K562 (cell line): ENCODE measurements around the gene CHST12. TPM values are rescaled to one million over a fixed set of nuclear protein-coding genes. Genes with fewer than 3 reads are reported as not detected.

Source experiments
- CBFA2T2 ChIP-seq: fragments of 450-650 bp; conservative IDR thresholded peaks from 2 replicates; pipeline ENCODE4 v1.6.1; 2017; ENCODE audit warnings: mild to moderate bottlenecking
- CEBPB ChIP-seq: fragments of 450-650 bp; IDR thresholded peaks from 2 replicates; pipeline ENCODE4 v1.6.1; 2016; ENCODE audit warnings: missing genetic modification characterization, missing compliant biosample characterization
- CEBPG ChIP-seq, 3 experiments: fragments of 200-800 bp in 1 of 3; sonication (Bioruptor generic) in 1 of 3; sonication (generic) in 1 of 3; formaldehyde crosslinking in 1 of 3; IDR thresholded peaks in 2 of 3; conservative IDR thresholded peaks in 1 of 3; 2 replicates each; pipeline versions ENCODE4 v1.6.1 to v1.8.0; 2016 to 2022; ENCODE audit warnings: missing compliant biosample characterization in 2 of 3, missing genetic modification characterization in 2 of 3, mild to moderate bottlenecking in 1 of 3, missing genetic modification reagents in 1 of 3
- E2F8 ChIP-seq: fragments of 450-650 bp; IDR thresholded peaks from 2 replicates; pipeline ENCODE4 v1.7.1; 2018; ENCODE audit warnings: mild to moderate bottlenecking, low read depth; ENCODE audit not compliant: partially characterized antibody
- GTF2F1 ChIP-seq: IDR thresholded peaks from 2 replicates; pipeline ENCODE4 v1.6.1; 2011; ENCODE audit warnings: low read depth, low read length, improper control_type of control experiment
- HNRNPL ChIP-seq: fragments of 200-400 bp; formaldehyde crosslinking; IDR thresholded peaks from 2 replicates; pipeline ENCODE4 v1.6.1; 2017; ENCODE audit warnings: low read depth, mild to moderate bottlenecking, low read length
- KDM1A ChIP-seq, 2 experiments: fragments of 450-650 bp; IDR thresholded peaks; 2 replicates each; pipeline ENCODE4 v1.6.1; 2016; ENCODE audit warnings: mild to moderate bottlenecking in 2 of 2
- PHF8 ChIP-seq: fragments of 200-600 bp; sonication (generic); IDR thresholded peaks from 2 replicates; pipeline ENCODE4 v1.6.1; 2012; ENCODE audit warnings: mixed run types, mild to moderate bottlenecking, inconsistent platforms, low read length, moderate library complexity, borderline replicate concordance
- U2AF1 ChIP-seq: fragments of 200-400 bp; formaldehyde crosslinking; optimal IDR thresholded peaks from 2 replicates; pipeline ENCODE3; 2017; ENCODE audit warnings: mild to moderate bottlenecking, low read depth, low read length, moderate library complexity
- ZNF12 ChIP-seq: sonication (generic); formaldehyde crosslinking; IDR thresholded peaks from 2 replicates; pipeline ENCODE4 v1.4.0; 2020; ENCODE audit warnings: mild to moderate bottlenecking, missing genetic modification reagents
- ZNF134 ChIP-seq: fragments of 250-450 bp; sonication (Bioruptor Pico); conservative IDR thresholded peaks from 2 replicates; pipeline ENCODE4 v1.4.0; 2020
- ZNF143 ChIP-seq: sonication (generic); formaldehyde crosslinking; IDR thresholded peaks from 2 replicates; pipeline ENCODE4 v1.9.0; 2022; ENCODE audit warnings: mild to moderate bottlenecking, missing genetic modification reagents
- ZNF584 ChIP-seq: fragments of 200-800 bp; sonication (Bioruptor generic); IDR thresholded peaks from 2 replicates; pipeline ENCODE4 v1.6.1; 2016; ENCODE audit warnings: low read depth, mild to moderate bottlenecking, missing genetic modification characterization, missing compliant biosample characterization
- ZNF766 ChIP-seq: fragments of 200-800 bp; sonication (Bioruptor generic); conservative IDR thresholded peaks from 2 replicates; pipeline ENCODE4 v1.6.1; 2016; ENCODE audit warnings: missing genetic modification characterization, missing compliant biosample characterization
- polyA plus RNA-seq, 8 experiments: library from polyadenylated mRNA; depleted of rRNA in 4 of 8; stranded (reverse) in 5 of 8; unstranded in 3 of 8; fragments of >200 nt; fragmentation: Nextera tagmentation in 2 of 8; fragmentation: Illumina TruSeq in 1 of 8; extraction: Ambion mirVana in 2 of 8; extraction: Trizol in 1 of 8; gene quantifications; 2 replicates each; pipeline versions ENCODE4 v1.2.1 to v1.2.3, GENCODE V29; 2011 to 2014; ENCODE audit warnings: inconsistent platforms in 1 of 8, missing spikeins in 1 of 8
- total RNA-seq, 7 experiments: library from RNA; depleted of rRNA in 6 of 7; stranded (reverse); fragments of >200 nt in 6 of 7; fragmentation: Illumina TruSeq in 2 of 7; extraction: Trizol in 2 of 7; gene quantifications; 2 replicates each; pipeline versions ENCODE4 v1.2.1 to v1.2.3, GENCODE V29; 2011 to 2021; ENCODE audit warnings: low replicate concordance in 1 of 7
- TF ChIP-seq, protein P1 (sequence below): fragments of 450-650 bp; IDR thresholded peaks from 2 replicates; pipeline ENCODE4 v1.6.1; 2016; ENCODE audit warnings: mild to moderate bottlenecking, moderate library complexity

Gene CHST12
- total and polyA plus RNA-seq, 9 of the 15 experiments (the other 6 are each of a cell fraction or from before 2014, with no cell fraction given), result 0.18 to 19.8 (median 3.6) TPM

- TF ChIP-seq ZNF766 (CRISPR knock-in tag) (0 out of 2 replicates have a peak, but pooled peaks have one; percentile 81), ZNF143 (CRISPR knock-in tag) (peak; percentile 73), GTF2F1 (peak; percentile 60; the same call in 1 of the 2 replicates), HNRNPL (0 out of 2 replicates have a peak, but pooled peaks have one; percentile 27), U2AF1 (no peak), PHF8 (peak; percentile 77; the same call in 1 of the 2 replicates), ZNF12 (peak; percentile 86; the same call in 1 of the 2 replicates), CEBPB (tag) (no peak), ZNF584 (CRISPR knock-in tag) (peak; percentile 83; the same call in 1 of the 2 replicates), CBFA2T2 (peak; percentile 82), CEBPG (CRISPR knock-in tag; IDR thresholded peaks at IDR 0.05) (peak; percentile 47; the same call in 1 of the 2 replicates), CEBPG (tag; conservative IDR thresholded peaks at IDR 0.05 in 1 of 2, IDR thresholded peaks at IDR 0.05 in 1 of 2) (no peak), KDM1A (IDR thresholded peaks at IDR 0.05) (no peak), ZNF134 (CRISPR knock-in tag) (0 out of 2 replicates have a peak, but pooled peaks have one; percentile 25), E2F8 (peak; percentile 69)
- TF ChIP-seq, protein P1, sequence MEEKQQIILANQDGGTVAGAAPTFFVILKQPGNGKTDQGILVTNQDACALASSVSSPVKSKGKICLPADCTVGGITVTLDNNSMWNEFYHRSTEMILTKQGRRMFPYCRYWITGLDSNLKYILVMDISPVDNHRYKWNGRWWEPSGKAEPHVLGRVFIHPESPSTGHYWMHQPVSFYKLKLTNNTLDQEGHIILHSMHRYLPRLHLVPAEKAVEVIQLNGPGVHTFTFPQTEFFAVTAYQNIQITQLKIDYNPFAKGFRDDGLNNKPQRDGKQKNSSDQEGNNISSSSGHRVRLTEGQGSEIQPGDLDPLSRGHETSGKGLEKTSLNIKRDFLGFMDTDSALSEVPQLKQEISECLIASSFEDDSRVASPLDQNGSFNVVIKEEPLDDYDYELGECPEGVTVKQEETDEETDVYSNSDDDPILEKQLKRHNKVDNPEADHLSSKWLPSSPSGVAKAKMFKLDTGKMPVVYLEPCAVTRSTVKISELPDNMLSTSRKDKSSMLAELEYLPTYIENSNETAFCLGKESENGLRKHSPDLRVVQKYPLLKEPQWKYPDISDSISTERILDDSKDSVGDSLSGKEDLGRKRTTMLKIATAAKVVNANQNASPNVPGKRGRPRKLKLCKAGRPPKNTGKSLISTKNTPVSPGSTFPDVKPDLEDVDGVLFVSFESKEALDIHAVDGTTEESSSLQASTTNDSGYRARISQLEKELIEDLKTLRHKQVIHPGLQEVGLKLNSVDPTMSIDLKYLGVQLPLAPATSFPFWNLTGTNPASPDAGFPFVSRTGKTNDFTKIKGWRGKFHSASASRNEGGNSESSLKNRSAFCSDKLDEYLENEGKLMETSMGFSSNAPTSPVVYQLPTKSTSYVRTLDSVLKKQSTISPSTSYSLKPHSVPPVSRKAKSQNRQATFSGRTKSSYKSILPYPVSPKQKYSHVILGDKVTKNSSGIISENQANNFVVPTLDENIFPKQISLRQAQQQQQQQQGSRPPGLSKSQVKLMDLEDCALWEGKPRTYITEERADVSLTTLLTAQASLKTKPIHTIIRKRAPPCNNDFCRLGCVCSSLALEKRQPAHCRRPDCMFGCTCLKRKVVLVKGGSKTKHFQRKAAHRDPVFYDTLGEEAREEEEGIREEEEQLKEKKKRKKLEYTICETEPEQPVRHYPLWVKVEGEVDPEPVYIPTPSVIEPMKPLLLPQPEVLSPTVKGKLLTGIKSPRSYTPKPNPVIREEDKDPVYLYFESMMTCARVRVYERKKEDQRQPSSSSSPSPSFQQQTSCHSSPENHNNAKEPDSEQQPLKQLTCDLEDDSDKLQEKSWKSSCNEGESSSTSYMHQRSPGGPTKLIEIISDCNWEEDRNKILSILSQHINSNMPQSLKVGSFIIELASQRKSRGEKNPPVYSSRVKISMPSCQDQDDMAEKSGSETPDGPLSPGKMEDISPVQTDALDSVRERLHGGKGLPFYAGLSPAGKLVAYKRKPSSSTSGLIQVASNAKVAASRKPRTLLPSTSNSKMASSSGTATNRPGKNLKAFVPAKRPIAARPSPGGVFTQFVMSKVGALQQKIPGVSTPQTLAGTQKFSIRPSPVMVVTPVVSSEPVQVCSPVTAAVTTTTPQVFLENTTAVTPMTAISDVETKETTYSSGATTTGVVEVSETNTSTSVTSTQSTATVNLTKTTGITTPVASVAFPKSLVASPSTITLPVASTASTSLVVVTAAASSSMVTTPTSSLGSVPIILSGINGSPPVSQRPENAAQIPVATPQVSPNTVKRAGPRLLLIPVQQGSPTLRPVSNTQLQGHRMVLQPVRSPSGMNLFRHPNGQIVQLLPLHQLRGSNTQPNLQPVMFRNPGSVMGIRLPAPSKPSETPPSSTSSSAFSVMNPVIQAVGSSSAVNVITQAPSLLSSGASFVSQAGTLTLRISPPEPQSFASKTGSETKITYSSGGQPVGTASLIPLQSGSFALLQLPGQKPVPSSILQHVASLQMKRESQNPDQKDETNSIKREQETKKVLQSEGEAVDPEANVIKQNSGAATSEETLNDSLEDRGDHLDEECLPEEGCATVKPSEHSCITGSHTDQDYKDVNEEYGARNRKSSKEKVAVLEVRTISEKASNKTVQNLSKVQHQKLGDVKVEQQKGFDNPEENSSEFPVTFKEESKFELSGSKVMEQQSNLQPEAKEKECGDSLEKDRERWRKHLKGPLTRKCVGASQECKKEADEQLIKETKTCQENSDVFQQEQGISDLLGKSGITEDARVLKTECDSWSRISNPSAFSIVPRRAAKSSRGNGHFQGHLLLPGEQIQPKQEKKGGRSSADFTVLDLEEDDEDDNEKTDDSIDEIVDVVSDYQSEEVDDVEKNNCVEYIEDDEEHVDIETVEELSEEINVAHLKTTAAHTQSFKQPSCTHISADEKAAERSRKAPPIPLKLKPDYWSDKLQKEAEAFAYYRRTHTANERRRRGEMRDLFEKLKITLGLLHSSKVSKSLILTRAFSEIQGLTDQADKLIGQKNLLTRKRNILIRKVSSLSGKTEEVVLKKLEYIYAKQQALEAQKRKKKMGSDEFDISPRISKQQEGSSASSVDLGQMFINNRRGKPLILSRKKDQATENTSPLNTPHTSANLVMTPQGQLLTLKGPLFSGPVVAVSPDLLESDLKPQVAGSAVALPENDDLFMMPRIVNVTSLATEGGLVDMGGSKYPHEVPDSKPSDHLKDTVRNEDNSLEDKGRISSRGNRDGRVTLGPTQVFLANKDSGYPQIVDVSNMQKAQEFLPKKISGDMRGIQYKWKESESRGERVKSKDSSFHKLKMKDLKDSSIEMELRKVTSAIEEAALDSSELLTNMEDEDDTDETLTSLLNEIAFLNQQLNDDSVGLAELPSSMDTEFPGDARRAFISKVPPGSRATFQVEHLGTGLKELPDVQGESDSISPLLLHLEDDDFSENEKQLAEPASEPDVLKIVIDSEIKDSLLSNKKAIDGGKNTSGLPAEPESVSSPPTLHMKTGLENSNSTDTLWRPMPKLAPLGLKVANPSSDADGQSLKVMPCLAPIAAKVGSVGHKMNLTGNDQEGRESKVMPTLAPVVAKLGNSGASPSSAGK, result peak; percentile 100
These were observed 49.5 kb upstream of the CHST12 start (continued) for GRCh38 chr7:2353936-2354185.
